Hematopoietic multipotent progenitor cell treated with erythropoietin and hydrocortisone succinate and interleukin-3 and kit ligand, for 6 days (in vitro differentiated cells): ENCODE data around the gene C7orf25.
A peak's percentile ranks its signal among the peaks of the same experiment; 100 is the strongest.

Source experiments
- DNase-seq: peaks from one replicate; pipeline ENCODE4 v3.0.0-alpha.2; 2015

C7orf25 gene

DNA sequence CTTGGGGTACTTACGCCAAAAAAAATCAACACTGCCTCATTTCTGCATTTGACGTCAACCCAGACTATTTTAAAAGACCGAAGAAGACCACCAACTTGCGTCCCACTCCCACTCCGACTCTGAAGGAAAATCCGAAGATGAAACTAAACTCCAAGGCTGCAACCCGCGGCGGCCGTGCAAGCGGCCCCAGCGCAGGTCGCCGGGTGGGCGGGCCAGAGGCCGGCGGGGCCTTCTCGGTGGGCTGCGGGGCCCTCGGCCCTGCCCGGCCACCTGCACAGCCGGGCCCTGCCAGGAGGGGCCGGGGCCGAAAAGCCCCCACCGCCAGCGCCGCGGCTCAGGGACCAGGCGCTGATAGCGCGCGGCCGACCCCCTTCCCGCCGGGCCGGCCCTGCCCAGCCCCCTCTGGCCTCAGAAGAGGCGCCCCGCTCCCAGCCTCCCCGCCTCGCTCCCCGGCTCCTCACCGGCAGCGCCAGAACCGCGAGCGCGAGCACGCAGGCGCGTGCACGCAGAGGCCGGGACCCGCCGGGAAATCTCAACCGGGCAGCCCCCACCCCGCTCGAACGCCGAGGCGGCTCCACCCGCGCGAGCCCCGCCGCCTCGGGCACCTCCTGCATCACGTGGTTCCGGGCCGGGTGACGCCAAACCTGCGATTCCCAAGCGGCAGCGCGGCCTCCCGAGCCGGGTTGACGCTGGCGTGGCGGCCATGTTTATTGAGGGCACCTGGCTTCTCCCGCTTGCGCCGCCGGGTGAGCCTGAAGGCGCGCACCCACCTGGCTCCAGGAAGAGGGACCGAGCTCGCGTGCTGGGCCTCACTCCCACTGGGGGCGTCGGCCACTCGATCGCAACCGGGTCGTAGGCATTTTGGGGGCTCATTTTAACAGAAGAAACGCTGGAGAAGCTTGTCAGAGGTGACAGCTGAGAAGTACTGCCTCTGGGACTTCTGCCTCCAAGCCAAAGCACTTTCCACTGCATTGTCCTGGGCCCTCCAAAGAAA, at the start of gene C7orf25:
Gene C7orf25, minus strand, starts transcription at position 617 of the 994 bp plus-strand sequence. CDS start 1,170 bp downstream, outside the sequence.
- DNase-seq, result peak; percentile 96

DNA sequence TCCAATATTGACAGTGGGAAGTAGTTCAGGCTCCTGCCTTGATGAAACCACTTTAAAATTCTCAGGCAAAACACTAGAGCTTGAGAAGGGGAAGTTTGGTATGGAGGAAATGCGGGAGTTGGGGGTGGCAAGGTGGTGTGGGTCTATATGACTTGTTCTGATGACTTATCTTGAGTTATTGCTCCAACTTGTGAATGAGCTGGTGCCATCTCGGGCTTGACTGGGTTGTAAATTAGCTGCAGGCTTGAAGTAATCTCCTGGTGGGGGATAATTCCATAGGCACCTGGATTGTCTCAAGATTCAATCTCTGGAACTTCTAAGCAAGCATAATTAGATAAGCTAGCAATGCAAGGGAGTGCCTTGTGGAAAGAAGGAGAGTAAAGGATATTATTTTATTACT, 49.3 kb upstream of the C7orf25 start:
- no peak for DNase-seq

DNA sequence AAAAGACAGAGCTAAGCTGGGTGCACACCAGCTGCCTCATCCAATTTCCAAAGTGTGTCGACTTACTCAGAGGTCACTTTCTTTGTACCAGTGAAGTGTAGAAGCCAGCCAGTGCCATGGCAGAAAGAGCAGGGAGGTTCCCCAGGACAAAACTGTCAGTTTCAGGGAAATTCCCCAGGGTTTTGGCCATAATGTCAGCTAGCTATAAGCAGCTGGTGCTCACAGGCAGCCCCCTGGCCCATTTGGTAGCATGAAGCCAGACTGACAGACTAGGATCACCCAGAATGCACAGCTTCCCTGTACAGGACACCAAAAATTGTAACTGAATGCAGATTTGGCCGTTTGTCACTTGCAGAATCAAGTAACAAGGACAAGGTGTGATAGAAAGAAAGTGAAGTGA, 48.9 kb upstream of the C7orf25 start:
- DNase-seq, result no peak

DNA sequence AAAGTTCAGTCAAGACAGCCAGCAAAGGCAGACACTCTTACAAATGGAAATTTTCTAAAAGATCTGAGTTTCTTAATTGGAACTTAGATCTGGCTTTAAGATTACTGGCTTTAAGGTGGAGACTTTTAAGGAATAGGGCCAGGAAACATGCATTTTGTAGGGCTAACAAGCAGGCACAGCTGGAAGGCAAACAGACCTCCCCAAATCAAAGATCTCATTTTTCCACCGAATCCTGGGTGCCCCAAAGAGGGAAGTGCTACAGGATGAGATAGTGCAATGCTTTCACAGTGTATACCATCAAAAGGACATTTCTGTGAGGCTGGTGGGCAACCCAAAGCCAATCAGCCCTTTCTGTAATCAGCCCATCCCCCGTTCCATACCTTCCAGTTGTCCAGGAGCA, 47.7 kb upstream of the C7orf25 start:
- DNase-seq, result no peak

DNA sequence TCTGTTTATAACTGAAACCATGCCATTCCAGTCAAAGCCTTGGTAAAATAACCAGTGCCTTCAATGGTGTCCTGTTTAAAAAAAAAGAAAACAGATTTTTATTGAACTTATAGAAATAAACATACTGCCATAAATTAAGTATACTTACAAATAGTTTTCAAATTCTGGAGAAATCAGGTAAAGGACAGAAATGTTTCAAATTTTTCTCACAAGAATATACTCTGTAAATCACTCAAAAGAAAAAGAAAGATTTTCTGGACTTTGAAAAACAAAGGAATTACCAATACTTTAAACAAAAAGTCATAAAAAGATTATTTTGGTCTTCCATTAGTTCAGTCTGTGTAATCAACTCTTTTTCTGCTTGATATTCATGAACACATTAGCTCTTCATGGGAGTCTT, 44.2 kb upstream of the C7orf25 start:
- no peak for DNase-seq

DNA sequence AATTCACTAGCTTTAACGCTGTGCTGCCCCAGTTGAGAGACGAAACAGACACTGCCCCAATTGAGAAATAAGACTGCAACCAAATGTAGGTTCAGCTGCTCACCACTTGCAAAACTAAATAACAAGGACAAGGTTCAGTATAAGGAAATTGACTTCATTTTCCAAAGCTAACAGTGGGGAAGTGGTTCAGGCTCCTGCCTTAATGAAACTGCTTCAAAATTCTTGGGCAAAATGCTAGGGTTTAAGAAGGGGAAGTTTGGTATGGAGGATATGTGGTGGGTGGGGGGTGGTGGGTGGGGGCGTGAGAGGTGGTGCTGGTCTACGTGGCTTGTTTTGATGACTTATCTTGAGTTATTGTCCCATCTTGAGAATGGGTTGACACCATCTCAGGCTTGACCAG, 42.1 kb upstream of the C7orf25 start:
- DNase-seq, result no peak

DNA sequence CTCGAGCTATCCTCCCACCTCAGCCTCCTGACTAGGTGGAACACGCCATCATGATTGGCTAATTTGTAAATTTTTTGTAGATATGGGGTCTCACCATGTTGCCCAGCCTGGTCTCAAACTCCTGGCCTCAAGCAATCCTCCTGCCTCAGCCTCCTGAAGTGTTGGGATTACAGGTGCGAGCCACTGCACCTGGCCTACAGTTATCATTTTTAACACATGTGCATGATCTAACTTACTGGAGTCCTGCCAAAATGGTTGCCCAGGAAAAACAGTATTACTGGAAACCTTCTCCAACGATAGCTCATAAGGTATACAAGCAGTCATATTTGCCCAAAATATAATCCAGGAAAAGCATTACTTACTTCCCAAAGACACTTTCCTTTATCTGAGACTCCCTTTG, 40.5 kb upstream of the C7orf25 start:
- no peak for DNase-seq

DNA sequence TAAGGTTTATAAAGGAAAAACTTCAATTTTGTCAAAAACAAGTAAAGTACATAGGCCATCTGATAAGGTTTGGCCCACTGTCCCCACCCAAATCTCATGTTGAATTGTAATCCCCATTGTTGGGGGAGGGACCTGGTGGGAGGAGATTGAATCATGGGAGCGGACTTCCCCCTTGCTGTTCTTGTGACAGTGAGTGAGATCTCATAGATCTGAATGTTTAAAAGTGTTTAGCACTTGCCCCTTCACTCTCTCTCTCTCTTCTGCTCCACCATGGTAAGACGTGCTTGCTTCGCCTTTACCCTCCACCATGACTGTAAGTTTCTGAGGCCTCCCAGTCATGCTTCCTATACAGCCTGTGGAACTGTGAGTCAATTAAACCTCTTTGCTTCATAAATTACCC, 38.5 kb upstream of the C7orf25 start:
- DNase-seq, result no peak

DNA sequence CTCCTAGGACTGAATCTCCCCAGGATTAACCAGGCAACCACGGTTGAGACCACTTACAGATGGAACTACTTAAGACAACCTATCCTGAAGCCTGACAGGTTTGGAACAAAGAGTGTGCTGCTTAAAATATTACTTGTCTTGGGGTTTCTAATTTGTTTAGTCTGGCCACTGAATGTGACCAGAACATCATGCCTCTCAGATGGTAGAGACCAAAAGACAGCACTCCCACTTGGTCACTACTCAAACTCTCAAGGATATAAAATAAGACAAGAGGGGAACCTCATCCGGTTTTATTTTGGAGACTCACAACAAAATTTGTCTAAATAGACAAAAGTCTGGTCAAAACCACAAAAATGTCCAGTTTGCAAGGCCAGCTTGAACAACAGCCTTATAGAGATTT, 35.7 kb upstream of the C7orf25 start:
- DNase-seq, result no peak

DNA sequence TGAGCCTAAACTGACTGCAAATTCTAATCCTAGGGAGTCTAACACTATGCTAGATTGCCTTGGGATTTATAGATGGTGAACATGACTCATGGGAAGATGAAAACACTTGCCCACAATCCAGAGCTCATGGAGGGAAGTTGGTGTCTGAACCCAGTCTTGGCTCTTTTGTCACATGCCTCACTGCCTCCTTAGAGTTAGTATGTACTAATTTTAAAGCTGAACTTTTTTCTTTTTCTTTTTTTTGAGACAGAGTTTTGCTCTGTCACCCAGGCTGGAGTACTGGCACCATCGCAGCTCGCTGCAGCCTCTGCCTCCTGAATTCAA, 34.7 kb upstream of the C7orf25 start:
- no peak for DNase-seq

DNA sequence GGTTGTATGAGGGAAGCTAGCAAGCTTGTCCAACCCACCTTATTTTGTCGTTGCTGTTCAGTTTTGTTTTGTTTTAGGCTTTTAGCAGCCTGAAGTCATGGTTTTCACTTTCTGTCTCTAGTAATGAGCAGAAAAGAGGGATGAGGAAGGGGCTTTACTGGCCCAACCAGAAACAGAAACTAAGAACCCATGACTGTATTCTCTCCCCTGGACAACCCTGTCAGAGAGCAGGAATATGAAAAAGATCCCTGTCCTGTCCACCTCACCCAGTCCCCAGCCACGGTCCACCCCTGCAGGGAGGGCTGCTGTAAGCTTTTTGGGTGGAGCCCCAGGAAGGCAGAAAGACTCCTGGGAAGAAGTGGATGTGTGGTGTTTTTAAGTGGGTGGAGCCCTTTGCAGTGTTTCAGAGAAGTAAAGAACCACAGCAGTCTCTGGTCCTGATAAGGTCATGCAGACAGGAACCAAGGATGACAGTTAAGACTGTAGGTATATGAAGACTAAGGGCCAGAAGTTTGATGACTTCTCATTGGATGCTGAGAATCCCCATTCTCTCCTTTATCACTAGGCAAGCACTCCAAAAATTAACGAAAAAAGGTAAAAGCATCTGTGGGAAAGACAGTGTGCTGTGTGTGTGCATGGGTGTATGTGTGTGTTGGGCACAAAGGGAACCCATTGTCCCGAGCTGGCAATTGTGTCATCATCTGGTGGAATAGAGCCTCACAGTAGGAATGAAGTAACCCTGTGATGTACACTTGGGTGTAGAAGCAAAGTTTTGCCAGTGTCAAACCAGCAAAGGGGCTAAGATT, 34.2 kb upstream of the C7orf25 start:
- DNase-seq, result peak; percentile 92

DNA sequence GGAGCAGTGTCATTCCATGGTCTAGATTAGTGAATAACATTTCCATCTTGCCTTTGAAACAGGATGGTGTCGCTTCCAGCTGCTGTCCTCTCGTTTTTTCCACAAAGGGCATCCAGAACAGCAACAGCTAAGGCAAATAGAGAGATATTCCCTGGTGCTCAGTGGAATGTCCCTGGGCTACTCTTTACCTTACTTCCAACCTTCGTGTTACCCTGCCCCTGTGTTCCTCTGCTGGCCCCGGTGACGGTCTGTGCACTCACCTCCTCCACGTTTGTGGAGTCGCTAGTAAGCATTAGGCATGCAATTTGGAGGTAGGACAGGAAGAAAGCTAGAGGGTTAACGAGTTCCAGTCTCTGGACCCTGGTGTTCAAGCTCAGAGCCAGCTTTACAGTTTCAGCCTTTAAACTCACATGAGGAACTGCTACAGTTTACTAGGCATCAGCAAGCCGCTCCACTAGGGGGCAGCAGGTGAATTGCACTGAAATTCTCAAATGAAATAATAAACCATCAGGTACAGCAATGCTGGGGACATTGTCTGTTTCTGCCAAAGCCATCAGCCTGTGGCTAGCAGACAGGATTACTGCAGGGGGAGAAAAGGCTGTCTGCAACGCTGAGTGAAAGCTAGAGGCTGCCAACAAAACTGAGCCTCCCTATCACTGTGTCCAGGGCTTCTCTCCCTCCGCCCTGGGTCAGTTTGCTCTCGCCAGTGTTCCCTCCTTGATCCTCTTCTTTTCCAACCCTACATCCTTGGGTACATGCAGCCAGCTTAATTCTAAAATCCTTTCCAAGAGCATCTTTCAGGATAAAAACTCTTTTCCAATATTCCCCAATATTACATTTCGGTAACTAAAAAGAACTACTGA, 29.3 kb upstream of the C7orf25 start:
- peak; percentile 90 for DNase-seq

DNA sequence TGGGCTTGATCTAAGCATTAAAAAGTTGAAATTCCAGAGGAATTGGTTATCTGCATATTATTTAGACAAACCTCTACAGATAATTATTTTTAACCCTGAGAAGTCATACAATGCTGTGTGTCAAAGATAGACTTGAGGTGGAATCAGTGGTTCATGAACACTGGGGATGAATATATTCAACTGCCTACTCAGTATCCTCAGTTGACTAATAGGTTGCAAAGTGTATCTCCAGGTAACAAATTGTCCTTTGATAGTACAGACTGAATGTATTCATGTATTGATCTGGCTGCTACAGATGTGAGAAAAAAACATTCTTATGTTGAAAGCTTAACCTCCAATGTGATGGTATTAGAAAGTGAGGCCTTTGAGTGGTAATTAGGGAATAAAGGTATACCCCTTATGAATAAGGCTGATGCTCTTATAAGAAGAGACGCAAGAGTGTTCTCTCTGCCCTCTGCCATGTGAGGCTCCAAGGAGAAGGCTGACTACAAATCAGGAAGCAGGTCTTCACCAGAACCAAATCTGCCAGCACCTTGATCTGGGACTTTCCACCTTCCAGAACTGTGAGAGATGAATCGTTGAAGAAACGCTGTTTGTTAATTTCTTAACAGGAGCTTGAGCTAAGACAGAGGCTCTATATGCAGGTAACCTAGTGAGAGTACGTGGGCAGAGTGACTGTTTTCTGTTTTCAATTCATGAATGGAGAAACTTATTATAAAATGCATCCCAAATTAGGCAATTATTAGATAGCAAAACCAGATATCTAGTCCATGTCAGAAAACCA, 27.8 kb upstream of the C7orf25 start:
- no peak for DNase-seq

DNA sequence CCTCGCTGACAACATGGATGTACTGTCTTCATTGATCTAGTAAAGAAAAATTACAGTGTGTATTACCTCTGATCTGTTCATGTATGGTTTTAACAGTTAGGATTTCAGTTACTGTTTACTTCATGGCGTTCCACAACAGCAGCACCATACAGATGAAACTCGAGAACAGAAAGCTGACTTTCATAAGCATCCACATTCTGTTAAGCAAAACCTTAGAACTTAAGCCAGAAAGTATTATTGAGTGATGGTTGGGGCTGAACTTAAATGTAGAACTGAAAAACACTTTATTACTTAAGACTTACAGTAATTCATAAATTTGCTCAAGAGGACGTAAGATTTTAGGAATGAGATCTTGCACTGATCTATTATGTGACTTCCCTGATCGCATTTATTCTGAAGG, 24.0 kb upstream of the C7orf25 start:
- DNase-seq, result no peak

DNA sequence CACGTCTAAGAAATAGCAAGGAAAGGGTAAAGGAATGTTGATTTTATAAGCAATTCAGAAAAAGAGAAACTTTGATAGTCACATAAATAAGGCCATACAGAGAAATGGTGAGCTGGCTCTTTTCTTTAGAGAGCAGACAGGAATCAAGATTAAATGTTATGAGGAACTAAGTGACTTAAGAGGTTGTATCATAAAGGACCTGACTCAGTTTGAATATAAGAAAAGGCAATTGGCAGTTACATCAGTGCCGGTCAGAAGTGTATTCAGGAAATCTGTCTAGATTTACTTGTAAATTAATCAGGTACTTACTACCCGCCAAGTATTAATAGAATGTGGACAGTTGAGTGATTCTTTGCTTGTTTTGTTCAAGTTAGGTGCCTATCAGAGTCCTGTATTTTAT, 22.4 kb upstream of the C7orf25 start:
- no peak for DNase-seq

DNA sequence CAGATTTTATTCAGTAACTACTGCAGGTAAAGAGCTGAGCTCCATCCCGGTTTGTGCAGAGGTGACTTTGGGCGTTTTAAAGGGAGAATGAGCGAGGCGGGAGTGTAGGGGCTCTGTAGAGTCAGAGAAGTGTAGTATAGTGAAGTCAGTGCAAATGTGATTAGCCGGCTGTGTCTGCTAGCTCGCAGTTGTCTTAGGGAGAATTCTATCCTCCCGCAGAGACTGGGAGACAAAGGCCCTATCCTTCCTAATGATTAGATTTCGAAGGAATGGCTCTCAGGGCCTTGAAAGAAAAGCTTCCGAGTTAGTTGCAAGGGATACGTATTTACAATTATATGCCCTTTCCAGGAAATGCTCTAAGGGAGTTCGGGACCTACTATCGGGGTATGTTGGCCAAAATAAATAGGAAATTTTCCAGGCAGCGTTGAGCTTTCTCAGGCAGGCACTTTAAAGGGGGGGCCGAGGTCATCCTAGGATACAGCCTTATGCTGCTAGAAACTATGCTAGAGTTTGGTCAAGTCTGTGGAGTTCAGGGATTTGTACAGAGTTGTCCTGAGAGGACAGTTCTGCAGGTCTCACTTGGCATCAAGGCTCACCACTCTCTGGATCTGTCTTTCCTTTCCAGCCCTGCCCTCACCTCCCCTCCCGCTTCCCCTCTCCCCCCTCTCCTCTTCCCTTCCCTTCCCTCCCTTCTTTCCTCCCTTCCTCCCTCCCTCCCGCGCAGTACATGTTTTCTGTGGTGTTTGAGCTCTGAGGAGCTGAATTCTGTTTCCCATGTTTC, 21.1 kb upstream of the C7orf25 start:
- peak; percentile 58 for DNase-seq

DNA sequence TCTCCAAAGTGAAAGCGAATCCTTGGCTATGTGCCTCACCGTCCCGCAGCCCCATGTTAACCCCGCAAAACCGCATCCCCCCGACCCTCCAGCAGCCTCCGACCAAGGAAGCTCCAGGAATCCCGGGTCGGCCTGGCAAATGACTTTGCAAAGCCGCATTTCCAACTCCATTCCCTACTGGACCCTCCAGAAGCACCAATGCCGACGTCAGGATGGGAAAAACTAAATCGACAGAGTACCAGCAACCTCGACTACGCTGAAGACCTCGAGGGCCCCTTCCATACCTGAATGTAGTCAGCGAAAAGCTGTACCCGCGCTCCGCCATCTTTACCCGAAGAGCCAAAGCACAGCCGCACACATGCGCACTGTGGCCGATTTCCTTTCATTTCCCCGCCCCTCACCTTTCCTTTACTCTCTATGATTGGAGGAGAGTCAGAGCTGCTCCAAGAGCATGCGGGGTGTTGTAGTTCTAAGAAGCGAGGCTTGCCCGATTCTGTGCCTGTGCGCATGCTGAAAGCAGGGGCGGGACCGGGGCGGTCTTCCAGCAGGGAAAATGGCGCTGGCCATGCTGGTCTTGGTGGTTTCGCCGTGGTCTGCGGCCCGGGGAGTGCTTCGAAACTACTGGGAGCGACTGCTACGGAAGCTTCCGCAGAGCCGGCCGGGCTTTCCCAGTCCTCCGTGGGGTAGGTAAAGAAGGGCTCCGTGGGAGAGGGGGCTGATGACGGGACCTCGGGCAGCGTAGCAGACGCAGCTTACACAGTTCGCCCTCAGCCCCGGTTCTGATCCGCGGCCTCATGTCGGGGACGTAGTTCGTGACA, 20.2 kb upstream of the C7orf25 start, which contains the start of the genes MRPL32 and PSMA2:
Gene MRPL32, plus strand, starts transcription at position 543 of the 818 bp plus-strand sequence. Its CDS starts 11 bp downstream, at position 554.
Gene PSMA2, minus strand, starts transcription at position 341 of the 818 bp plus-strand sequence. Its CDS starts 16 bp downstream, at position 325.
- peak; percentile 99 for DNase-seq

DNA sequence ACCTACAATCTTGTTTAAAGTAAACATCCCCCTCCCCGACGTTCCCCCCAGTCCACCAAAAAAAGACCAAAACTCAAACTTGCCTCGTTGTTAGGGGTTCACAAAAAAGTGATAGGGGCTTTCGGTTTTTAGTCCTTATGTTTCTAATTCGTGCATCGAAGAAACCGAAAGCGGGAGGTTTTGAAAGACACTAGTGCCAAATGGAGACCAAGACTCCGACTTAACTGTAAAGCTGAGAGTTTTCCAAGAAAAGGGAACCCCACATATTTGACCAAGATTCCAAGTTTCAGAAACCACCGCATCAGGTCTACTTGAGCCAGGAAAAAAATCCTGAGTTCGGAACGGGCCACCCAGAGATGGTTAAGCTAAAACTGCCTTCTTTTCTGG, 19.6 kb upstream of the C7orf25 start:
- peak; percentile 24 for DNase-seq

DNA sequence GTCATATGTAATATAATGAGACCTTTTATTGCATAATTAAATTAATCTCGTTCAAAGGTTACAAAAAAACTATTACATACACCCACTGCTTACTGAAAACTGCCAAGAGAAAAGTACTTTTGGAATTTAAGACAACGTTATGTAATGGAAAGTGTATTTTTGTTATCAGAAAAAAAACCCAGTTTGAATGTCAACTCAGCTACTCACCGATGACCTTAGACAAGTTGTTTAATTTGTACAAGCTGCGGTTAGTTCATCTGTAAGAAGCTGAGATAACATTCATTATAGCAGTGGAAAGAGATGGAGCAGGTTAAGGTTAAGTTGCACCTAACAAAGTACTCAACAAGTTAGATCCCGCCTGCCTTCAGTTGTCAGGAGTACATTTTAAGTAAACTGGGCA, 19.0 kb upstream of the C7orf25 start:
- peak; percentile 39 for DNase-seq

DNA sequence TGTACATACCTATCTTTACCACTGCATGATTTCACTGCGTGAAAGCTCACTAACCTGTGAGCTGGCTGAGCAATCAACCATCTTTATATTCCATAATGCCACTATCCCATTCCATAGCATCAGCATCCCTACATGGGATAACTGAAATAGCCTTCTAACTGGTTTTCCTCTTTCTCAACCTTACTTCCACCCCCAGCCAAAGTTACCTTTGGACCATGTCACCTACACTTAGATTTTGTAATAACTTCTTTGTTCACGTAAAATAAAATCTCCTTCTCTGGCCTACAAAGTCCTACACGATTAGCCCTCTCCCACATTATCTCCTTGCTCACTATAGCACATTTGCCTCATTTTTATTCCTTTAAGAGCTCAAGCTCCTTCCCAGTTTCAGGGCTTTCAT, 17.6 kb upstream of the C7orf25 start:
- DNase-seq, result no peak
